Ovary (tissue), 3 donors: ENCODE results near the gene H2AZ2.

Source experiments
- CTCF ChIP-seq, 3 donors: fragments of 450-650 bp in 2 of 3; fragments of 200-600 bp in 1 of 3; IDR thresholded peaks; one replicate each; pipeline versions ENCODE4 v1.5.1 to v1.8.0; 2016 to 2022; ENCODE audit warnings: antibody characterized with exemption in 3 of 3, mild to moderate bottlenecking in 1 of 3
- EP300 ChIP-seq: sonication (generic); formaldehyde crosslinking; IDR thresholded peaks from one replicate; pipeline ENCODE4 v1.6.1; 2017; ENCODE audit warnings: antibody characterized with exemption
- POLR2A ChIP-seq: fragments of 450-650 bp; IDR thresholded peaks from one replicate; pipeline ENCODE4 v1.6.1; 2017; ENCODE audit warnings: antibody characterized with exemption, mild to moderate bottlenecking, moderate library complexity
- donor health status: DM: no; HTN: no; CAD: no.

GRCh38 chr7:44793919-44794318 lies 54.0 kb downstream of the H2AZ2 start:
- TF ChIP-seq CTCF (IDR thresholded peaks at IDR 0.05) (no peak), EP300 (no peak), POLR2A (no peak)
